RKO (cell line): Measurements from ENCODE around the gene CORT.
A peak's percentile ranks its signal among the peaks of the same experiment; 100 is the strongest.
"Not testable (repeated sequence)": the region's sequence is repeated elsewhere in the genome, so short reads cannot be mapped to it uniquely, and the experiment has no call there.

Experiments used
- DNase-seq: peaks from one replicate; pipeline ENCODE4 v3.0.0-alpha.2; 2016; ENCODE audit warnings: low spot score

Gene CORT

GRCh38 chr1:10438677-10439163, 11.1 kb upstream of the CORT start:
- no peak for DNase-seq

DNA sequence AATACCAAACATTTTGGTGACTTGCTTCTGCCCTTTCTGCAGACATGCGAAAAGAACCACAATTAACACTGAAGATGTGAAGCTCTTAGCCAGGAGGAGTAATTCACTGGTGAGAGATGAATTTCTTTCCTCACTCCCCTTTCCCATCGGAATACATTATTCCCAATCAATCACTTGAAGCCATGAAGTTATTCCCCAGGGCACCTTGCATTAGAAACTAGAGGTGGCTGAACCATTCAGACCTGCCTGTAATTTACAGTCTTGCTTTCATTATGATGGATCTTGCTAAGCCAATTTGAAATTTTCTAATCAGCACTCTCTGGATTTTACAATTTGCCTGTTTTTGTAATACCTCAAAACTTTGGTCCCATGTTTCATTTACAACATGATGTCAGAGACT, 9.5 kb upstream of the CORT start:
- no peak for DNase-seq

GRCh38 chr1:10440794-10441193, 9.0 kb upstream of the CORT start:
- DNase-seq, result no peak

DNA sequence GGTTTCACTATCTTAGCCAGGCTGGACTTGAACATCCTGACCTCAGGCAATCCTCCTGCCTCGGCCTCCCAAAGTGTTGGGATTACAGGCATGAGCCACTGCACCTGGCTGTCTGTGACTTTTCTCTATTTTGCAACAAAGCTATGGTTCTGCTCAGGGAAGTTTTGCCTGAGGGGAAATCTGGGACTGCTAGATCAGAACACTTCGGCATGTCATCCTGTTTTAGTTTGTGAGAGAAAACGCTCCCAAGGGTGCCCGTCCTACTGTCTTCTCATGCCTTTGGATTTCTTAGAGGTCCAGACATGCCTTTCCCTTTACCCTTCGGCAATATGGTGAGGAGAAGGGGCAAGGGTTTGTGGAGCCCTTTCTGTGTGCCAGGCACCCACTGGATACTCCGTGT, 5.6 kb upstream of the CORT start:
- DNase-seq, result no peak

- DNase-seq, result peak; percentile 73
Measured at GRCh38 chr1:10444795-10445397, 4.9 kb upstream of the CORT start.

DNA sequence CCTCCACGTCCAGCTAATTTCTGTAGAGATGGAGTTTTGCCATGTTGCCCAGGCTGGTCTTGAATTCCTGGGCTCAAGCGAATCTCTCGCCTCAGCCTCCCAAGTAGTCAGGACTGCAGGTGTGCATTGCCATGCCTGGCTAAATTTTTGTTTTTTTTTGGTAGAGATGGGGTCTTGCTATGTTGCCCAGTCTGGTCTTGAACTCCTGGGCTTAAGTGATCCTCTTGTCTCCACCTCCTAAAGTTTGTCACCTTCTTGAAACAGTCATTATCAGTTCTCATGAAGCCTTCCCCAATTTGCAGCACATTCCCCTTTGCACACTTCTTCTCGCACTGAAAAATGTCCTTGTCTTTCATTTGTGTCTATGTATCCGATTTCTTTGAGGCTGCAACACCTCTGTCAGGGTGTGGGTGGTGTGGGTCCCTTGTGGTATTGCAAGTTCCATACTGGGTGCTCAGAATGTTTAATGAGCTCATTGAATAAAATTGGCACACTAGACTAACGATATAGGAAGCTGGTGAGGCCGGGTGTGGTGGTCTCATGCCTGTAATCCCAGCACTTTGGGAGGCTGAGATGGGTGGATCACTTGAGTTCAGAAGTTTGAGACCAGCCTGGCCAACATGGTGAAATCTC, 2.9 kb upstream of the CORT start:
- DNase-seq, result no peak

DNA sequence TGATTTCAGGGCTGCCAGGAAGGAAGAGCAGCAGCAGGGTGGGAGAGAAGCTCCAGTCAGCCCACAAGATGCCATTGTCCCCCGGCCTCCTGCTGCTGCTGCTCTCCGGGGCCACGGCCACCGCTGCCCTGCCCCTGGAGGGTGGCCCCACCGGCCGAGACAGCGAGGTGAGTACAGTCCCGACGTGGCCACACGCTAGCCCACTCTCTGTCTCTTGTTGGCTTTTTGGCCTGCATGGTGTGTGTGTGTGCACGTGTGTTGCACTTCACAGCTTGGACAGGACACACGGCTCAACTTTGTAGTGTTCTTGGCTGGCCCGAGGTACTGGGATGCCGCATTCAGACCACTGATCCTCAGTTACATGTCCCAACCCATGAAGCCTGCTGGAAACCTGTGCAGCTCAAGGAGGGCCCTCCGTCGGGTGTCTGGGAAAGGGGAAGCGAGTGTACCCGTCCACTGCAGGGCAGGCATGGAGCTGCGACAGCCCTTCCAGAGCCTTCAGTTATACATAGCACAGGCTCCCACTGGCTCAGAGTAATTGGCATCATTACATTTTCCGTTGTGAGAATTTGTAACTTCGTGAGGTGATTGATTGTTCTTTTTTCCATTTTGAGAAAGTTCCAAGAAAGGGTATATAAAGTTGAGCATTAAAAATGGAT, 454 bp downstream of the CORT start:
- no peak for DNase-seq

DNA sequence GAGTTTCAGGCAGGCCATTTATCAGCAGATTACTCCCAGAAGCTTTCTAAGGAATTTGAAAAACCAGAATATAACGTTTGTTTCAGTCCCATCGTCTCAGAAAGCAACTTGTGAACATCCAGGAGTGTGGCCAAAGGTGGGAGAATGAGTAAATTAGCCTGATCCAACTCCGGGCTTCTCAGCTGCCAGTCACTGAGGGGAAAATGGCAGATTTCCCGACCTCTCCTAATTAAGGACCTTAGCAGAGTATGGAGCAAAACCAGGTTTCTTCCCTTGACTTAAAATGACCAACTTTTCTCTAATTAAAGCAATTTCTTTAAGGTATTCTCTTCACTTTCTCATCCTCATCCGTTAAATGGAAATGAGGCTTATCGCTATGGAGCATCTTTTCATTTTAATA, 1.0 kb downstream of the CORT start:
- no peak for DNase-seq

DNA sequence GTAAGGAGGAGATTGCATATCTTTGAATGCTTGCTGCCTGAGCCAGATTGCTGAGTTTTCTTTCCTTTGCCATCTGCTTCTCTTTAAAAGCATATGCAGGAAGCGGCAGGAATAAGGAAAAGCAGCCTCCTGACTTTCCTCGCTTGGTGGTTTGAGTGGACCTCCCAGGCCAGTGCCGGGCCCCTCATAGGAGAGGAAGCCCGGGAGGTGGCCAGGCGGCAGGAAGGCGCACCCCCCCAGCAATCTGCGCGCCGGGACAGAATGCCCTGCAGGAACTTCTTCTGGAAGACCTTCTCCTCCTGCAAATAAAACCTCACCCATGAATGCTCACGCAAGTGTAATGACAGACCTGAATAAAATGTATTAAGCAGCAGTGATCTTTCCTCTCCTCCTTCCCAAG, 1.5 kb downstream of the CORT start:
- DNase-seq, result no peak

DNA sequence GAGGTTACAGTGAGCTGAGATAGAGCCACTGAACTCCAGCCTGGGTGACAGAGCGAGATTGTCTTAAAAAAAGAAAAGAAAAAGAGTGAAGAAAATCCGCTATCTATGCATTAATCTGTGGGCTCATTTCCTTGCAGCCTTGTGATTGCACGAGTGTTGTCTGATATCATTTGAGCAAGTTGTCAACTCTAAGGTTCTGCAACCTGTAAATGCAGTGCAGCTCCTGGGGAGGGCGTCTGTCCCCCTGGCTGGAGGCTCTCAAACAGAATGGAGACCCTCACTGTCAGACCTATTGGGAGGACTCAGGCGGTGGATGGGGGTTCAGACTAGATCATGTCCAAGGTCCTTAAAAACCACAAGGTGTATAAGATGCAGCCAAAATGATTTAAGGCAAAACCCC, 6.2 kb downstream of the CORT start:
- no peak for DNase-seq

DNA sequence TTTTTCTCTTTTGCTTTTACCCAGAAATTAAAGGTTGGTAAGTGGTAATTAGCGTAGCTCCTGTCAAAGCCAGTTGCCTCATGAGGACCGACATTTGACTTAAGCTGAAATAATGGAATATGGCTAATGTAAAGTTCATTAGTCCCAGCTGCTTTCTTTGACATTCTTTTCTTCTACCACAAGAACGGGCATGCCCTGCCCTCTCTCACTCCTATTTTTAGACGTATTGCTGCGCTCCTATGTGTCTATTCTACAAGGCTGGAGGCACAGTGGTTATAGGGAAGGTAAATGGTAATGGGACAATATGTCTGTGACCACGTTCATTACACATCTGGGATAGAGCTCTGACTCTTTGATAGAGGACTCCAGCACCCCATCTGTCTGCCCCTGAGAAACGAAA, 6.8 kb downstream of the CORT start:
- DNase-seq, result no peak

DNA sequence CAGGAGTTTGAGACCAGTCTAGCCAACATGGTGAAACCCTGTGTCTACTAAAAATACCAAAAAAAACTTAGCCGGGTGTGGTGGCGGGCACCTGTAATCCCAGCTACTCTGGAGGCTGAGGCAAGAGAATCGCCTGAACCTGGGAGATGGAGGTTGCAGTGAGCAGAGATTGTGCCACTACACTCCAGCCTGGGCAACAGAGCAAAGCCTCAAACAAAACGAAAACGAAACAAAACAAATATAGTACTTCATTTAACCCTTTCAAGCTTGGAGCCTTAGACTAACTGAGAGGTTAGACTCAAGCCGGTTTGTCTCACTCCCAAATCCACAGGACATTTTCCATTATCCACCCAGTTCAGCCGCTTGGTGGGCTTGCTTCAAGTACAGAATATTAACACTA, 7.6 kb downstream of the CORT start:
- DNase-seq, result not testable (repeated sequence)

DNA sequence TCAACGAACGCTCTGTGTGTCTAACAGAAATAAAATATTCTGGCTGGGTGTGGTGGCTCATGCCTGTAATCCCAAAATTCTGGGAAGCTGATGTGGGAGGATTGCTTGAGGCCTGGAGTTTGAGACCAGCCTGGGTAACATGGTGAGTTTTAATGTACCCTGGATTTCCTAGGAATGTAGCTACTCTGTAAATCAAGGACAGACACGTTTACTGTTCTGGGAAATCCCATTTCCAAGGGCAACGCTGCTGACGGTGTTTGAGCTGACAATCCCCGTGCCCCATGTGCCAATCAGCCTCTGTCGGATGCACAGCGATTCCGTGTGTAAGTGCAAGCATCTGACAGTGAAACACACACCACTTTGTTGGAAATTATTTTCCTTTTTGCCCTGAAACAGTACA, 8.0 kb downstream of the CORT start:
- DNase-seq, result no peak

- DNase-seq, result no peak
Measured at GRCh38 chr1:10459184-10459583, 9.4 kb downstream of the CORT start.

DNA sequence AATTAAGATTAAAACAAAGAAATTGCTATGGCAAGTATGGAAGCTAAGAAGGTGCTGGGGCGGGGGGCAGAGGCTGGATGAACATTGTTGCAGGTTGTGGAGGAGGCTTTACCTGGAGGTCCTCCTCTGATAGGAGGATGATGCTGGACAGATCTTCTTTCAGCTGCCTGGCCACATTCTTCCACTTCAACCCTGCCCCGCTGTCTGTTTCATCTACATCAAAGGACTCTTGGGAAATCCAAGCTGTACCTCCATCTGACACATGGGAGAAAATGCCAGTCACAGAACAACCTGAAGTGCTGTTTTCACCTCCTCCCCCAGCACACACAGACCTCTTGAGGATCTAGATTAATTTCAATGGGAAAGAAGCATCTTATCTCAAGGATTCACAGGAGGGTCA, 17.2 kb downstream of the CORT start:
- DNase-seq, result no peak

- DNase-seq, result no peak
Measured at GRCh38 chr1:10470043-10470442, 20.2 kb downstream of the CORT start.

DNA sequence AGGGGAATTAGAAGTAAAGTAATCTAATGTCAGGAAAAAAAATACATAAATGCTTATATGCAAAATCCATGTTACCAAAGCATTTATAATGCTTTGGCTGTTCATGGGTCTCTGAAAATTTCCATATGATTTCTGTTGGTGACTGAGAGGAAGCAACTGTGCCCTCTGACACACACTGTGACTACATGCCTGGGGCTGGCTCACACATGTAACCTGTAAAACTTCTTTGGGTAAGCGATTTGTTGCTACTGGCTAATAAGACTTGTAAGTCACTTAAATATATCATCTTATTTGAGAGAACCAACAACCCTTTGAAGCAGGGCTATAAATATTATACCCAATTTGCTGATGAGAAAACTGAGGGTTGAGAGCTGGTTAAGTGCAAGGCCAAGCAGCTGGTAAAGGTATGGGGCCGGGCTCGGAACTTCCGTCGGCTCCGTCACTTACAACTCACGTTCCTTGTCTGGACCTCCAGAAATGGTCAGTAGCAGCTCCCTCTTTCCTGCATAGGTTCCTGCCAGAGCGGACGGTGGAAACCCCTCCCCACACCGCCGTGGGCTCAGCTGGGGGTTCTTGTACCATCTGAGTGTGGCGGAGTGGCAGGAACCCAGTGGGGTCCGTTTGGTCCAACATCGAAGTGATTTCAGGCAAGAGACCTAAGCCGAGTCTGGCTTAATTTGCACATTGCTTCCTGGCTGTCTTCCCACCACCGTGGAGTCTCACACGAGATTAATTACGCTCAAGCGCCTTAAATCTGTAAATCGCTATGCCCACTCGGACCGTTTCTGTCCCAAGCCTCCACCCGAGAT, 21.8 kb downstream of the CORT start:
- DNase-seq, result peak; percentile 62

- peak; percentile 98 for DNase-seq
Measured at GRCh38 chr1:10472220-10473144, 22.7 kb downstream of the CORT start, which contains the start of gene DFFA. Gene DFFA (minus strand): TSS chr1:10472529. CDS start chr1:10472458, 71 bp downstream.

DNA sequence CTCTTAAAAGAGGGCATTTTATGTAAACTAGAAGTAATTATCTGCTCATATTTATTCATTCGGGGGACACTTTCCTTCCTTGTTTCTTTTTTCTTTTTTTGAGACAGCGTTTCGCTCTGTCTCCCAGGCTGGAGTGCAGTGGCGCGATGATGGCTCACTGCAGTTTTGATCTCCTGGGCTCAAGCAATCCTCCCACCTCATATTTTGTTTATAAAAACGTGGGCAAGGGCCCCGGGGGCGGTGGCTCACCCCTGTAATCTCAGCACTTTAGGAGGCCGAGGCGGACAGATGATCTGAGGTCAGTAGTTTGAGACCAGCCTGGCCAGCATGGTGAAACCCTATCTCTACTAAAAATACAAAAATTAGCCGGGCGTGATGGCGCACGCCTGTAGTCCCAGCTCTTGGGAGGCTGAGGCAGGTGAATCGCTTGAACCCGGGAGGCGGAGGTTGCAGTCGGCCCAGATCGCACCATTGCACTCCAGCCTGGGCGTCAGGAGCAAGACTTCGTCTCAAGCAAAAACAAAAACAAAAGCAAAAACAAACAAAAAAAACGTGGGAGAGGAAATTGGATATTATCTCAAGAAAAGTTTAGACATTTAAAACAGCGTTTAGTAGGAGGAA, 23.4 kb downstream of the CORT start:
- no peak for DNase-seq

- not testable (repeated sequence) for DNase-seq
Measured at GRCh38 chr1:10474309-10474612, 24.4 kb downstream of the CORT start.
